IPS DF 6.9 (cell line): Measurements from ENCODE around the gene ZNF581.

Experiments
- DNase-seq: peaks from one replicate; pipeline ENCODE4 v3.0.0-alpha.2; 2013; ENCODE audit warnings: low read depth, low spot score
- H3K27ac ChIP-seq: one replicate; pipeline ENCODE4 v1.5.1; 2013; ENCODE audit warnings: low read length, control low read depth
- H3K27me3 ChIP-seq: 2 replicates; pipeline ENCODE4 v1.6.1; 2013; ENCODE audit warnings: mild to moderate bottlenecking, low read length; ENCODE audit not compliant: control insufficient read depth, insufficient read depth
- H3K36me3 ChIP-seq: 2 replicates; pipeline ENCODE4 v1.6.1; 2013; ENCODE audit warnings: low read length; ENCODE audit not compliant: control insufficient read depth, insufficient read depth
- H3K4me1 ChIP-seq: 2 replicates; pipeline ENCODE4 v1.6.1; 2013; ENCODE audit warnings: low read length; ENCODE audit not compliant: control insufficient read depth, insufficient read depth
- H3K4me3 ChIP-seq: 2 replicates; pipeline ENCODE4 v1.5.1; 2013; ENCODE audit warnings: mild to moderate bottlenecking, low read length
- H3K9me3 ChIP-seq: 2 replicates; pipeline ENCODE4 v1.6.1; 2013; ENCODE audit warnings: low read length, inconsistent platforms; ENCODE audit not compliant: control insufficient read depth, insufficient read depth
- WGBS: extraction: QIAGEN DNeasy Blood & Tissue Kit; methylation state at CpG from one replicate; pipeline ENCODE4 v1.1.7; 2013; ENCODE audit warnings: mixed read lengths, missing lambda C conversion rate; ENCODE audit not compliant: insufficient read length, insufficient coverage; 5-methylcytosine and 5-hydroxymethylcytosine counted together

Gene ZNF581

GRCh38 chr19:55601084-55601483 is 42.4 kb upstream of the ZNF581 start:
- no peaks in the 10 kb centered on the region for H3K36me3 ChIP-seq
- H3K4me1 ChIP-seq = peaks cover 1% of the 10 kb centered on the region
- no peak for DNase-seq
- no peak overlapping the region; the same call in 1 of the 2 replicates for H3K4me3 ChIP-seq
- no peaks in the 10 kb centered on the region for H3K9me3 ChIP-seq
- no peak overlapping the region for H3K27ac ChIP-seq
- no CpG with 5 or more reads among the region's 4 CpGs for WGBS
- H3K27me3 ChIP-seq = no peaks in the 10 kb centered on the region

GRCh38 chr19:55602104-55603001 is 41.1 kb upstream of the ZNF581 start:
- H3K27ac ChIP-seq = no peak overlapping the region

GRCh38 chr19:55603115-55603514 is 40.3 kb upstream of the ZNF581 start:
- H3K36me3 ChIP-seq = no peaks in the 10 kb centered on the region
- H3K4me3 ChIP-seq = no peak overlapping the region
- H3K27ac ChIP-seq = no peak overlapping the region
- H3K27me3 ChIP-seq = no peaks in the 10 kb centered on the region
- no peak for DNase-seq
- H3K9me3 ChIP-seq = no peaks in the 10 kb centered on the region
- WGBS = no CpG with 5 or more reads among the region's 21 CpGs
- peaks cover 1% of the 10 kb centered on the region; the same call in 1 of the 2 replicates for H3K4me1 ChIP-seq

More at GRCh38 chr19:55602104-55603001, 41.1 kb upstream of the ZNF581 start:
- Histone ChIP-seq H3K4me3 (no peak overlapping the region), H3K27me3 (no peaks in the 10 kb centered on the region), H3K36me3 (no peaks in the 10 kb centered on the region), H3K9me3 (no peaks in the 10 kb centered on the region), H3K4me1 (peaks cover 1% of the 10 kb centered on the region)
- no CpG with 5 or more reads among the region's 60 CpGs for WGBS
- no peak for DNase-seq

GRCh38 chr19:55603581-55604292 is 39.7 kb upstream of the ZNF581 start:
- no peaks in the 10 kb centered on the region for H3K9me3 ChIP-seq
- no peak overlapping the region for H3K27ac ChIP-seq
- H3K4me3 ChIP-seq = no peak overlapping the region
- no peaks in the 10 kb centered on the region for H3K27me3 ChIP-seq
- peaks cover 1% of the 10 kb centered on the region; the same call in 1 of the 2 replicates for H3K4me1 ChIP-seq
- no peak for DNase-seq
- 100% methylated on average over 2 of the region's 22 CpGs for WGBS
- no peaks in the 10 kb centered on the region for H3K36me3 ChIP-seq

- no peaks in the 10 kb centered on the region for H3K9me3 ChIP-seq
- H3K27ac ChIP-seq = no peak overlapping the region
- H3K4me3 ChIP-seq = peak overlapping the region; percentile 58; the same call in 1 of the 2 replicates
- H3K4me1 ChIP-seq = peaks cover 1% of the 10 kb centered on the region; the same call in 1 of the 2 replicates
- no peaks in the 10 kb centered on the region for H3K36me3 ChIP-seq
- no peaks in the 10 kb centered on the region for H3K27me3 ChIP-seq
- DNase-seq = no peak
- no CpG with 5 or more reads among the region's 43 CpGs for WGBS
Observed at GRCh38 chr19:55605207-55605636, 38.2 kb upstream of the ZNF581 start.

GRCh38 chr19:55605637-55606470 is 37.6 kb upstream of the ZNF581 start, which contains the start of gene ZNF865:
ZNF865 (plus strand) TSS chr19:55605647; CDS start chr19:55613619, 7,972 bp downstream.
- Histone ChIP-seq H3K4me3 (peak within 1 kb of the TSS; percentile 58), H3K9me3 (no peaks in the 10 kb centered on the region), H3K36me3 (no peaks in the 10 kb centered on the region), H3K27ac (no peak within 1 kb of the TSS), H3K4me1 (peaks cover 1% of the 10 kb centered on the region; the same call in 1 of the 2 replicates), H3K27me3 (no peaks in the 10 kb centered on the region)
- WGBS = no CpG with 5 or more reads among the region's 44 CpGs
- no peak for DNase-seq

GRCh38 chr19:55606471-55606787 is 37.0 kb upstream of the ZNF581 start:
- no peaks in the 10 kb centered on the region for H3K27me3 ChIP-seq
- H3K36me3 ChIP-seq = no peaks in the 10 kb centered on the region
- H3K4me3 ChIP-seq = peak overlapping the region; percentile 58; the same call in 1 of the 2 replicates
- H3K27ac ChIP-seq = no peak overlapping the region
- H3K9me3 ChIP-seq = no peaks in the 10 kb centered on the region
- WGBS = no CpG with 5 or more reads among the region's 12 CpGs
- peaks cover 1% of the 10 kb centered on the region; the same call in 1 of the 2 replicates for H3K4me1 ChIP-seq
- DNase-seq = no peak

- Histone ChIP-seq H3K36me3 (no peaks in the 10 kb centered on the region), H3K27ac (no peak overlapping the region), H3K4me1 (peaks cover 1% of the 10 kb centered on the region; the same call in 1 of the 2 replicates), H3K27me3 (no peaks in the 10 kb centered on the region), H3K4me3 (no peak overlapping the region), H3K9me3 (no peaks in the 10 kb centered on the region)
- DNase-seq = no peak
- no CpG with 5 or more reads among the region's 9 CpGs for WGBS
Observed at GRCh38 chr19:55606817-55607216, 36.6 kb upstream of the ZNF581 start.

DNA sequence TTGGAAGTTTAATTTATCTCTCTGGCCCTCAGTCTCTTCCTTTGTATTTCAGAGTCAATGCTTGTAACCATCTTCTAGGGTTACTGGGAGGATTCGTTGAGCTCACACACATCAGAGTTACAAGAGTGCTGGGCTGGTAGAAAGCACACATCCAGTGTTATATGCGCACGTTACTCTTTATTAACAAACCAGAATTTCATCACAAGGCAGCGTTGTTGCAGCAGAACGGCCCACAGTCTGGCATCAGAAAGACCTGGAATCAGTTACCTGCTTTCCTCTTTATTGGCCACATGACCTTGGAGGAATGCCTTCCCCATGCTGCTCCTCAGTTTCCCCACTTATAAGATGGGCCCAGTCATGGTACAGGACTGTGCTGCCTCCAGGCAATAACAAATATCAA is 34.1 kb upstream of the ZNF581 start:
- Histone ChIP-seq H3K27me3 (no peaks in the 10 kb centered on the region), H3K4me3 (no peak overlapping the region), H3K9me3 (no peaks in the 10 kb centered on the region), H3K4me1 (no peaks in the 10 kb centered on the region), H3K36me3 (peaks cover 5% of the 10 kb centered on the region; the same call in 1 of the 2 replicates), H3K27ac (no peak overlapping the region)
- DNase-seq = no peak
- no CpG with 5 or more reads among the region's 5 CpGs for WGBS
